Activated CD8-positive, alpha-beta memory T cell treated with anti-CD3 and anti-CD28 coated beads for 48 hours (primary cell): ENCODE data around the gene OIP5.
"Not testable (repeated sequence)": the region's sequence is repeated elsewhere in the genome, so short reads cannot be mapped to it uniquely, and the experiment has no call there.

ENCODE experiments used
- DNase-seq, 3 experiments: peaks; one replicate each; pipeline ENCODE4 v3.0.0-alpha.2; 2020; ENCODE audit warnings: low read depth in 2 of 3, low spot score in 2 of 3

The OIP5 gene

DNA sequence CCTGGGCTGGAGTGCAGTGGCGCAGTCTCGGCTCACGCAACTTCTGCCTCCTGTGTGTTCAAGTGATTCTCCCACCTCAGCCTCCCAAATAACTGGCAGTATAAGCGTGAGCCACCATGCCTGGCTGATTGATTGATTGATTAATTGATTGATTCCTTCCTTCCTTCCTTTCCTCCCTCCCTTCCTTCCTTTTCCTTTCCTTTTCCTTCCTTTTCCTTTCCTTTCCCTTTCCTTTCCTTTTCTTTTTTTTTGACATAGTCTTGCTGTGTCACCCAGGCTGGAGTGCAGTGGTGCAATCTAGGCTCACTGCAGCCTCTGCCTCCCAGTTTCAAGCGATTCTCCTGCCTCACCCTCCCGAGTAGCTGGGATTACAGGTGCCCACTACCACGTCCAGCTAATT lies 71.5 kb downstream of the OIP5 start:
- DNase-seq = not testable (repeated sequence)

DNA sequence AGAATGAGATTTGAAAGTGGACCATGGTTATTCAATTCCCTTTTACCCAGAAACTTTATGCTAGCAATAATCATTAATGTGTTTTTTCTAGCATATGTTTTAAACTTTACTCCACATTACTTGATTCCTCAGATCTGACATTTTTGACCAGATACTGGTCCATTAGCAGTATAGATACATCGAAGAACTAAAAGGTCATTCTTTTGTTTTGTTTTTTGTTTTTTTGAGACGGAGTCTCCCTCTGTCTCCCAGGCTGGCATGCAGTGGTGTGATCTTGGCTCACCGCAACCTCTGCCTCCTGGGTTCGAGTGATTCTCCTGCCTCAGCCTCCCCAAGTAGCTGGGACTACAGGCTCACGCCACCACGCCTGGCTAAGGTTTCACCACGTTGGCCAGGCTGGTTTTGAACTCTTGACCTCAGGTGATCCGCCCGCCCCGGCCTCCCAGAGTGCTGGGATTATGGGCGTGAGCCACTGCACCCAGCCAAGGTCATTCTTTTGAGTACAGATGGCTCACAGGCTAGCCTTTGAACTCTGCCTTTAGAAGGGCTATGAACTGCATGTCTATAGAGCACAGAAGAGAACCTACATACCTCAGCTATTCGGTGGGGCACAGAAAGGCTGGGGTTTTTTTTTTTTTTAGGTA lies 72.7 kb downstream of the OIP5 start:
- DNase-seq = no peak
